HUES6 (cell line): ENCODE measurements around the gene MAP2K1.
A peak's percentile ranks its signal among the peaks of the same experiment; 100 is the strongest.
"Not testable (repeated sequence)": the region's sequence is repeated elsewhere in the genome, so short reads cannot be mapped to it uniquely, and the experiment has no call there.

Experiments
- H3K27ac ChIP-seq: 2 replicates; pipeline ENCODE4 v1.7.0; 2013; ENCODE audit warnings: low read depth, mild to moderate bottlenecking, low read length, inconsistent platforms
- H3K27me3 ChIP-seq: 2 replicates; pipeline ENCODE4 v1.6.1; 2013; ENCODE audit warnings: low read length; ENCODE audit not compliant: control insufficient read depth, insufficient read depth
- H3K36me3 ChIP-seq: 2 replicates; pipeline ENCODE4 v1.6.1; 2013; ENCODE audit warnings: low read length; ENCODE audit not compliant: control insufficient read depth, insufficient read depth
- H3K4me1 ChIP-seq: 2 replicates; pipeline ENCODE4 v1.6.1; 2013; ENCODE audit warnings: low read length; ENCODE audit not compliant: control insufficient read depth, insufficient read depth
- H3K4me3 ChIP-seq: 2 replicates; pipeline ENCODE4 v1.5.1; 2013; ENCODE audit warnings: low read depth, low read length
- H3K9ac ChIP-seq: one replicate; pipeline ENCODE4 v1.6.1; 2013; ENCODE audit warnings: mild to moderate bottlenecking, low read length
- H3K9me3 ChIP-seq: 2 replicates; pipeline ENCODE4 v1.6.1; 2013; ENCODE audit warnings: low read depth, low read length; ENCODE audit not compliant: control insufficient read depth, insufficient read depth

The MAP2K1 gene

DNA sequence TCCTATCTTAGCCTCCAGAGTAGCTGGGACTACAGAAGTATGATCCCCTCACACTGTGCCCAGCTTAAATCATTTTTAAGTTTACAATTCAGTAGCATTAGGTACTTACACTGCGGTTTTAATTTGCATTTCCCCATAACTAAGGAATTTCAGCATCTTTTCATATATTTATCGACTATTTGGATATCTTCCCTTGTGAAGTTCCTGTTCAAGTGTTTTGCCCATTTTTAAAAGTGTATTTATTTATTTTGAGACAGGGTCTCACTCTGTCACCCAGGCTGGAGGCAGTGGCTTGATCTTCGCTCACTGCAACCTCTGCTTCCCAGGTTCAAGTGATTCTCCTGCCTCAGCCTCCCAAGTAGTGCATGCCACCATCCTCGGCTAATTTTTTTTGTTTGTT, 12.5 kb upstream of the MAP2K1 start:
- Histone ChIP-seq H3K9ac (no peak overlapping the region), H3K27me3 (no peaks in the 10 kb centered on the region), H3K4me3 (no peak overlapping the region), H3K9me3 (peaks cover 6% of the 10 kb centered on the region; the same call in 1 of the 2 replicates), H3K4me1 (peaks cover 8% of the 10 kb centered on the region), H3K27ac (no peak overlapping the region), H3K36me3 (no peaks in the 10 kb centered on the region)

- Histone ChIP-seq H3K36me3 (no peaks in the 10 kb centered on the region), H3K27me3 (no peaks in the 10 kb centered on the region), H3K27ac (no peak overlapping the region), H3K9ac (no peak overlapping the region), H3K9me3 (peaks cover 2% of the 10 kb centered on the region; the same call in 1 of the 2 replicates), H3K4me1 (no peaks in the 10 kb centered on the region), H3K4me3 (no peak overlapping the region)
These were observed 7.8 kb upstream of the MAP2K1 start for GRCh38 chr15:66378814-66379430.

GRCh38 chr15:66381376-66381775, 5.3 kb upstream of the MAP2K1 start:
- H3K9ac ChIP-seq, H3K4me3 ChIP-seq, H3K27me3 ChIP-seq, H3K27ac ChIP-seq, H3K4me1 ChIP-seq, H3K36me3 ChIP-seq, H3K9me3 ChIP-seq: not testable (repeated sequence)

DNA sequence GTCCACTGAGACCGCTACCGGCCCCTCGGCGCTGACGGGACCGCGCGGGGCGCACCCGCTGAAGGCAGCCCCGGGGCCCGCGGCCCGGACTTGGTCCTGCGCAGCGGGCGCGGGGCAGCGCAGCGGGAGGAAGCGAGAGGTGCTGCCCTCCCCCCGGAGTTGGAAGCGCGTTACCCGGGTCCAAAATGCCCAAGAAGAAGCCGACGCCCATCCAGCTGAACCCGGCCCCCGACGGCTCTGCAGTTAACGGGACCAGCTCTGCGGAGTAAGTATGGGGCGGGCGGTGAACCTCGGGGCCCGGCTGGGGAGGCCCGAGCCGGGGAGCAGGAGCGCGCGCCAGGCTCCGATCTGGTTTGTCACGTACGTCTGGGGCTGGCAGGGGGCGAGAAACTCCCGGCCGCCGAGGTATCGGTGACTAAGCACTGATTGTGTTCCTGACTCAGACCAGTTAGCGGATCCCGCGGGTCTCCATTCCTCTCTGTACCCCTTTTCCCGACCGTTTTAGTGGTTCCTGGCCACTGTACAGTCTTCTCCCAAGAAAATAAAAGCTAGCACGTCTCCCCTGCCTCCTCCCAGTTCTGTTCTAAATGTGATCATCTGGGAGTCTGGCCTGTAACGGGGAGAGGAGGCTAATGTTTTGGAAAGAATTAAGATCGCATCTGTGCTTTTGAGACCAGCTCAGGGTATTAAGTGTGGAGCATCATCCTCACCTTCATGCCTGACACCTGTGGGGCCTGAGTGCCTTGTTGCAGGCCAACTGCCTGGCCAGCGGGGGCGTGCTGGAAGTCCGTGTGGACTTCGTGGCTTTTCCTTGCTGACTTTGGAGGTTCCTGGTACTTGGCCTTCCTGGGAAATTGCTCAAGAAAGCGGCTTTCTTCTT, 691 bp downstream of the MAP2K1 start:
- Histone ChIP-seq H3K27ac (peak overlapping the region; percentile 74; the same call in 1 of the 2 replicates), H3K36me3 (peaks cover 4% of the 10 kb centered on the region; the same call in 1 of the 2 replicates), H3K27me3 (no peaks in the 10 kb centered on the region), H3K4me1 (peaks cover 6% of the 10 kb centered on the region; the same call in 1 of the 2 replicates), H3K4me3 (peak overlapping the region; percentile 94), H3K9ac (peak overlapping the region; percentile 78), H3K9me3 (no peaks in the 10 kb centered on the region)

GRCh38 chr15:66388043-66388363, 1.3 kb downstream of the MAP2K1 start:
- Histone ChIP-seq H3K4me3 (peak overlapping the region; percentile 94), H3K27ac (no peak overlapping the region), H3K36me3 (peaks cover 4% of the 10 kb centered on the region; the same call in 1 of the 2 replicates), H3K9me3 (no peaks in the 10 kb centered on the region), H3K4me1 (peaks cover 6% of the 10 kb centered on the region; the same call in 1 of the 2 replicates), H3K27me3 (no peaks in the 10 kb centered on the region), H3K9ac (peak overlapping the region; percentile 78)

DNA sequence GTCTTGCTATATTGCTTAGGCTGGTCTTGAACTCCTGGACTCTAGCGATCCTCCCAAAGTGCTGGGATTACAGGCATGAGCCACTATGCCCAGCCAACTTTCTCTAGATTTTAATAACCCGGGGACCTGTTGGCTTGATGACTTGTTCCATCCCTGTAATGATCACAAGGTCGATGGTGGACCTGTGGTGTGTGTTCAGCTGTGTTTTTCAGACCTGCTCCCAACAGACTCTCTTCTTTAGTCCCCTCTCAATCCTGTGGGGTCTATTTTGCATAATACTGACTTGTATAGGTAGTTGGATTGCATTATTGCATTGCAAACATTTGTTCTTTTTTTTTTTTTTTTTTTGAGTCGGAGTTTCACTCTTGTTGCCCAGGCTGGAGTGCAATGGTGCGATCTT, 1.9 kb downstream of the MAP2K1 start:
- no peak overlapping the region for H3K27ac ChIP-seq
- H3K36me3 ChIP-seq: peaks cover 4% of the 10 kb centered on the region; the same call in 1 of the 2 replicates
- H3K4me3 ChIP-seq: peak overlapping the region; percentile 94
- no peaks in the 10 kb centered on the region for H3K9me3 ChIP-seq
- no peaks in the 10 kb centered on the region for H3K27me3 ChIP-seq
- H3K9ac ChIP-seq: no peak overlapping the region
- peaks cover 6% of the 10 kb centered on the region; the same call in 1 of the 2 replicates for H3K4me1 ChIP-seq

DNA sequence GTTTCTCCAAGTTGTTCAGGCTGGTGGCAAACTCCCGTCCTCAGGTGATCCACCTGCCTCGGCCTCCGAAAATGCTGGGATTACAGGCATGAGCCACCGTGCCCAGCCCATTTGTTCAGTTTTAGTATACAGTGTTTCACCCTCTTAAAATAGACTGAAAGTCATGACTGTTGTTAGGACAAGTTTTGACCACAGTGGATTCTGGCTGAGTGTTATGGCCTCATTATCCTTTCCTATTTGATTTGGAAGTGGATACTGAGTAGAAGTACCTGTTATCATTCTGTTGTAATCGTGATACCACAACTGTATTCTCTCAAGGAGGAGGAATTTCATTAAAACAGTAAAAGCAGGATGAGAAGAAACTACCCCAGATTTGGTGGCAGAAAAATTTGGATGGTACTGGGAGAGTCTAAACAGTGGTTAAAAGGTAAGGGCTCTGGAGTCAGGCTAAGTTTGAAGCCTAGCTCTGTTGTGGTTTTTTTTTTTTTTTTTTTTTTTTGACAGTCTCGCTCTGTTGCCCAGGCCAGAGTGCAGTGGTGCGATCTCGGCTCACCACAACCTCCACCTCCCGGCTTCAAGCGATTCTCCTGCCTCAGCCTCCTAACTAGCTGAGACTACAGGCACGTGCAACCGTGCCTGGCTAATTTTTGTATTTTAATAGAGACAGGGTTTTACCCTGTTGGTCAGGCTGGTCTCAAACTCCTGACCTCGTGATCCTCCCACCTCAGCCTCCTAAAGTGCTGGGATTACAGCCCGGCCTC, 2.6 kb downstream of the MAP2K1 start:
- no peaks in the 10 kb centered on the region for H3K9me3 ChIP-seq
- no peak overlapping the region for H3K4me3 ChIP-seq
- H3K9ac ChIP-seq: no peak overlapping the region
- H3K27me3 ChIP-seq: no peaks in the 10 kb centered on the region
- peaks cover 6% of the 10 kb centered on the region; the same call in 1 of the 2 replicates for H3K4me1 ChIP-seq
- H3K27ac ChIP-seq: no peak overlapping the region
- peaks cover 4% of the 10 kb centered on the region; the same call in 1 of the 2 replicates for H3K36me3 ChIP-seq

- no peak overlapping the region for H3K27ac ChIP-seq
- peaks cover 4% of the 10 kb centered on the region for H3K36me3 ChIP-seq
- no peaks in the 10 kb centered on the region for H3K9me3 ChIP-seq
- H3K4me3 ChIP-seq: no peak overlapping the region
- H3K9ac ChIP-seq: no peak overlapping the region
- H3K4me1 ChIP-seq: peaks cover 6% of the 10 kb centered on the region; the same call in 1 of the 2 replicates
- no peaks in the 10 kb centered on the region for H3K27me3 ChIP-seq
These were observed 3.2 kb downstream of the MAP2K1 start for GRCh38 chr15:66389859-66390381.

DNA sequence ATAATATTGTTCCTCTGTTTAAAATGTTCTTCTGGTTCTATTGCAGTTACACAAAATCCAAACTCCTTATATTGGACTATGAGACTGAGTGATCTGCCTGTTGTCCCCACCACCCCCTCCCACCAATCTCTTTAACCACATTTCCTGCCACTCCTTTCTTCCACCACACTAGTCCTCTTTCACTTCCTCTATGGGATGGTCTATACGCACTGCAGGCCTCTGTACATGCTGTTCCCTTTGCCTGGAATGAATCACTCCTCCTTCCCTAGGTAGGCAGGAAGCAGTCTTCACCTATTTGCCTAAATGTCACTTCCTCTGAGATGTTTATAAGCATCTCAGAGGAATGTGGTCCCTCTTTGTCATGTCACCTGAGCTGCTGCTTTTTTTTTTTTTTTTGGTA, 4.0 kb downstream of the MAP2K1 start:
- no peaks in the 10 kb centered on the region for H3K27me3 ChIP-seq
- H3K9me3 ChIP-seq: no peaks in the 10 kb centered on the region
- H3K4me3 ChIP-seq: no peak overlapping the region
- peaks cover 4% of the 10 kb centered on the region for H3K36me3 ChIP-seq
- no peak overlapping the region for H3K27ac ChIP-seq
- peaks cover 6% of the 10 kb centered on the region; the same call in 1 of the 2 replicates for H3K4me1 ChIP-seq
- H3K9ac ChIP-seq: no peak overlapping the region

GRCh38 chr15:66393037-66393436, 6.3 kb downstream of the MAP2K1 start:
- not testable (repeated sequence) for H3K36me3 ChIP-seq, H3K9ac ChIP-seq, H3K4me1 ChIP-seq, H3K9me3 ChIP-seq, H3K27me3 ChIP-seq, H3K27ac ChIP-seq, H3K4me3 ChIP-seq
